Stimulated activated CD4-positive, alpha-beta T cell treated with anti-CD3 and anti-CD28 coated beads, Interleukin-1b, Interleukin-23, amount 100 ng/mL, for 1 hour (primary cell): Measurements from ENCODE around the gene CELF5.
"Not testable (repeated sequence)": the region's sequence is repeated elsewhere in the genome, so short reads cannot be mapped to it uniquely, and the experiment has no call there.

Experiments used
- DNase-seq, 2 donors: peaks; one replicate each; pipeline ENCODE4 v3.0.0-alpha.2; 2020; ENCODE audit warnings: low read depth in 2 of 2

The CELF5 gene

GRCh38 chr19:3274245-3274941, 49.9 kb downstream of the CELF5 start:
- DNase-seq, result no peak

- no peak for DNase-seq
Measured at GRCh38 chr19:3274942-3275582, 50.6 kb downstream of the CELF5 start.

- DNase-seq, result peak; percentile 88 to 91
Measured at GRCh38 chr19:3275583-3276340, 51.3 kb downstream of the CELF5 start.

GRCh38 chr19:3276341-3276799, 51.9 kb downstream of the CELF5 start:
- peak in 1 of 2 donors; percentile 20 for DNase-seq

- DNase-seq, result no peak
Measured at GRCh38 chr19:3277649-3278048, 53.2 kb downstream of the CELF5 start.

- no peak for DNase-seq
Measured at GRCh38 chr19:3278294-3278693, 53.8 kb downstream of the CELF5 start.

GRCh38 chr19:3278749-3279148, 54.3 kb downstream of the CELF5 start:
- DNase-seq, result no peak

- no peak for DNase-seq
Measured at GRCh38 chr19:3279306-3279705, 54.8 kb downstream of the CELF5 start.

GRCh38 chr19:3281026-3281425, 56.6 kb downstream of the CELF5 start:
- DNase-seq, result no peak

- DNase-seq, result no peak
Measured at GRCh38 chr19:3282155-3282554, 57.7 kb downstream of the CELF5 start.

GRCh38 chr19:3282564-3282963, 58.1 kb downstream of the CELF5 start:
- DNase-seq, result no peak

- no peak for DNase-seq
Measured at GRCh38 chr19:3283246-3283751, 58.8 kb downstream of the CELF5 start.

- DNase-seq, result no peak
Measured at GRCh38 chr19:3283886-3284657, 59.6 kb downstream of the CELF5 start.

- peak in 1 of 2 donors; percentile 44 for DNase-seq
Measured at GRCh38 chr19:3284759-3285646, 60.5 kb downstream of the CELF5 start.

- DNase-seq, result peak in 1 of 2 donors; percentile 32
Measured at GRCh38 chr19:3285647-3286176, 61.3 kb downstream of the CELF5 start.

GRCh38 chr19:3287814-3288213, 63.4 kb downstream of the CELF5 start:
- DNase-seq, result no peak

GRCh38 chr19:3288437-3288836, 64.0 kb downstream of the CELF5 start:
- DNase-seq, result not testable (repeated sequence)

GRCh38 chr19:3289971-3290569, 65.6 kb downstream of the CELF5 start:
- DNase-seq, result no peak

GRCh38 chr19:3290858-3291257, 66.4 kb downstream of the CELF5 start:
- not testable (repeated sequence) for DNase-seq

- no peak for DNase-seq
Measured at GRCh38 chr19:3291644-3292043, 67.2 kb downstream of the CELF5 start.
